IMR-90 (cell line): ENCODE measurements around the gene NR1H4. TPM values are rescaled to one million over a fixed set of nuclear protein-coding genes. Genes with fewer than 3 reads are reported as not detected.

Experiments used
- ATAC-seq: fragments of 200-7000 bp; cut with Tn5 transposase; 2 replicates; pipeline ENCODE4 v1.9.1; 2020; ENCODE audit warnings: low read depth, mild to moderate bottlenecking, moderate library complexity
- BruUV-seq: library from RNA; stranded (reverse); fragments of 400-500 nt; replicated peaks from 2 replicates; lab custom pipeline; 2021; lab: Mats Ljungman, UMichigan
- CTCF ChIA-PET: fragments of 300-600 bp; formaldehyde crosslinking; extraction: SDS; loops from one replicate; lab custom pipeline; 2021; ENCODE audit warnings: antibody characterized with exemption; lab: Yijun Ruan, JAX
- POLR2A ChIA-PET: fragments of 300-600 bp; sonication (Branson Sonifier 250); formaldehyde crosslinking; loops from one replicate; lab custom pipeline; 2022; ENCODE audit warnings: antibody characterized with exemption; ENCODE audit not compliant: unreplicated experiment; lab: Charles Lee
- DNase-seq: peaks from one replicate; pipeline ENCODE4 v3.0.0; 2013
- H2AFZ ChIP-seq: replicated peaks from 2 replicates; pipeline ENCODE3; 2013; ENCODE audit warnings: low read length, mild to moderate bottlenecking; ENCODE audit not compliant: poor library complexity
- H2AK5ac ChIP-seq: 2 replicates; pipeline ENCODE4 v1.6.1; 2013; ENCODE audit warnings: low read depth, low read length, inconsistent platforms
- H2AK9ac ChIP-seq: replicated peaks from 2 replicates; pipeline ENCODE3; 2013; ENCODE audit warnings: mild to moderate bottlenecking, low read depth, low read length, moderate library complexity; ENCODE audit not compliant: poor library complexity
- H2BK120ac ChIP-seq: 2 replicates; pipeline ENCODE4 v1.6.1; 2013; ENCODE audit warnings: low read depth, low read length, inconsistent platforms
- H2BK15ac ChIP-seq: 3 replicates; pipeline ENCODE4 v1.6.1; 2013; ENCODE audit warnings: low read depth, low read length, inconsistent platforms
- H2BK20ac ChIP-seq: 2 replicates; pipeline ENCODE4 v1.6.1; 2013; ENCODE audit warnings: low read depth, mild to moderate bottlenecking, inconsistent platforms, low read length, moderate library complexity
- H2BK5ac ChIP-seq: 2 replicates; pipeline ENCODE4 v1.6.1; 2013; ENCODE audit warnings: mild to moderate bottlenecking, low read depth, low read length, inconsistent platforms; ENCODE audit not compliant: poor library complexity, severe bottlenecking
- H3K14ac ChIP-seq: replicated peaks from 2 replicates; pipeline ENCODE4 v1.6.1; 2013; ENCODE audit warnings: low read depth, low read length, inconsistent platforms
- H3K18ac ChIP-seq: 2 replicates; pipeline ENCODE4 v1.6.1; 2013; ENCODE audit warnings: low read depth, low read length, control low read depth
- H3K23ac ChIP-seq: 2 replicates; pipeline ENCODE4 v1.6.1; 2013; ENCODE audit warnings: low read depth, low read length, inconsistent platforms
- H3K27ac ChIP-seq: 2 replicates; pipeline ENCODE4 v1.5.1; 2013; ENCODE audit warnings: mild to moderate bottlenecking, control low read depth, low read length; ENCODE audit not compliant: insufficient read depth
- H3K27me3 ChIP-seq: 2 replicates; pipeline ENCODE4 v1.6.1; 2013; ENCODE audit warnings: low read length; ENCODE audit not compliant: control insufficient read depth, insufficient read depth
- H3K36me3 ChIP-seq: 2 replicates; pipeline ENCODE4 v1.6.1; 2013; ENCODE audit warnings: low read length, mixed read lengths; ENCODE audit not compliant: control insufficient read depth, insufficient read depth
- H3K4ac ChIP-seq: 2 replicates; pipeline ENCODE4 v1.6.1; 2013; ENCODE audit warnings: low read depth, low read length, inconsistent platforms
- H3K4me1 ChIP-seq: 2 replicates; pipeline ENCODE4 v1.6.1; 2013; ENCODE audit warnings: low read length, mixed read lengths; ENCODE audit not compliant: control insufficient read depth, insufficient read depth
- H3K4me2 ChIP-seq: 2 replicates; pipeline ENCODE4 v1.6.1; 2013; ENCODE audit warnings: low read depth, mild to moderate bottlenecking, control low read depth, low read length, moderate library complexity
- H3K4me3 ChIP-seq: 2 replicates; pipeline ENCODE4 v1.5.1; 2013; ENCODE audit warnings: low read depth, mild to moderate bottlenecking, control low read depth, low read length, moderate library complexity; ENCODE audit not compliant: insufficient read depth
- H3K56ac ChIP-seq: 2 replicates; pipeline ENCODE4 v1.6.1; 2013; ENCODE audit warnings: low read length, inconsistent platforms; ENCODE audit not compliant: insufficient read depth; ENCODE audit errors: extremely low read depth
- H3K79me1 ChIP-seq, 2 experiments: 2 replicates each; pipeline ENCODE4 v1.6.1; 2013; ENCODE audit warnings: low read length in 2 of 2, inconsistent platforms in 1 of 2, low read depth in 1 of 2
- H3K9ac ChIP-seq: 2 replicates; pipeline ENCODE4 v1.6.1; 2013; ENCODE audit warnings: low read depth, low read length, control low read depth
- H3K9me1 ChIP-seq: 2 replicates; pipeline ENCODE4 v1.6.1; 2013; ENCODE audit warnings: low read length, inconsistent platforms; ENCODE audit not compliant: insufficient read depth
- H3K9me3 ChIP-seq: 2 replicates; pipeline ENCODE4 v1.6.1; 2013; ENCODE audit warnings: low read length; ENCODE audit not compliant: control insufficient read depth, insufficient read depth
- H4K20me1 ChIP-seq: 2 replicates; pipeline ENCODE4 v1.6.1; 2013; ENCODE audit warnings: low read length, inconsistent platforms; ENCODE audit not compliant: insufficient read depth
- H4K5ac ChIP-seq: 2 replicates; pipeline ENCODE4 v1.6.1; 2013; ENCODE audit warnings: mild to moderate bottlenecking, low read depth, low read length, control low read depth
- H4K8ac ChIP-seq, 2 experiments: 2 replicates each; pipeline ENCODE4 v1.6.1; 2013; ENCODE audit warnings: low read depth in 2 of 2, low read length in 2 of 2, control low read depth in 1 of 2, inconsistent platforms in 1 of 2
- H4K91ac ChIP-seq: 2 replicates; pipeline ENCODE4 v1.6.1; 2013; ENCODE audit warnings: low read depth, low read length, inconsistent platforms; ENCODE audit not compliant: insufficient read depth
- BHLHE40 ChIP-seq: fragments of 150-350 bp; IDR thresholded peaks from 2 replicates; pipeline ENCODE4 v1.6.1; 2016; ENCODE audit warnings: mild to moderate bottlenecking, low read depth, low read length
- WGBS, 2 experiments: methylation state at CpG; one replicate each; pipeline versions ENCODE4 v1.1.5 to v1.1.7; 2013; ENCODE audit warnings: missing lambda C conversion rate in 2 of 2; ENCODE audit not compliant: insufficient read length in 1 of 2; ENCODE audit errors: extremely low coverage in 2 of 2; 5-methylcytosine and 5-hydroxymethylcytosine counted together
- dilution Hi-C: fragments of 300-500 bp; cut with HindIII; formaldehyde crosslinking; loops from one replicate; pipeline ENCODE4 v1.14.3; 2018; ENCODE audit warnings: low sequenced_read_pairs; ENCODE audit not compliant: unreplicated experiment
- in situ Hi-C: fragments of 300-500 bp; cut with MboI; formaldehyde crosslinking; loops from 3 replicates; pipeline ENCODE4 v1.14.3; 2019; ENCODE audit warnings: low sequenced_read_pairs, inconsistent platforms, mixed read lengths
- intact Hi-C: fragments of 100-400 bp; cut with micrococcal nuclease; formaldehyde crosslinking; loops from 2 replicates; pipeline ENCODE4 v1.10.0; 2022
- polyA plus RNA-seq, 3 experiments: library from polyadenylated mRNA; depleted of rRNA; stranded (reverse); fragments of >200 nt; gene quantifications; 2 replicates each; pipeline ENCODE4 v1.2.3, GENCODE V29; 2012; ENCODE audit warnings: low replicate concordance in 1 of 3
- total RNA-seq: library from RNA; depleted of rRNA; stranded (reverse); fragments of >200 nt; gene quantifications from 2 replicates; pipeline ENCODE4 v1.2.3, GENCODE V29; 2012
- TF ChIP-seq, protein P1 (sequence below): fragments of 150-350 bp; IDR thresholded peaks from 2 replicates; pipeline ENCODE4 v1.6.1; 2017; ENCODE audit warnings: mild to moderate bottlenecking, antibody characterized with exemption, low read length, low read depth
- TF ChIP-seq, protein P2 (sequence below): conservative IDR thresholded peaks from 2 replicates; pipeline ENCODE4 v1.5.1; 2012; ENCODE audit warnings: mild to moderate bottlenecking, low read depth, low read length, improper control_type of control experiment

NR1H4 gene
- total and polyA plus RNA-seq, 2 of the 4 experiments (the other 2 are of a cell fraction): not detected

DNA sequence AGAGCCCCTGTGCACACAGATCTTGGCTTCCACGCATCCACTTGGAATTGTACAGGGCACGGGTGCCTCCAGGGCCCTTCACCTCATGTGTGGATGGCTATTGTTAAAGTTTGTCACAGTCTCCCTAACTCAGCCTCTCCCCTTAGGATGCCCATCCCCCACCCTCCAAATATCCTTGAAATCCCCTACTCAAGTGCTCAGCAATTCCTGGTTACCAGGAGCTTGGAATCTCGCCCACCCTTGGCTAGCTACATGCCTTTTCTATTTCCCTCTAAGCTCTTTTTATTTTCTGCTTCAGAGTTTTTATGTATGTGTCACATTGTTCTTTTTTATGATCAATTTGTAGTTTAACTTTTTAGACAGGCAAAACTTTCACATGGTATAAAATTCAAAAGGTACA lies 13.0 kb upstream of the NR1H4 start:
- in situ Hi-C loops (no loop called here), dilution Hi-C loops (no loop called here), intact Hi-C loops (no loop called here)
- Histone ChIP-seq H3K4me1 (no peaks in the 10 kb centered on the region), H4K5ac (no peak overlapping the region), H3K79me1 (no peaks in the 10 kb centered on the region), H3K18ac (no peak overlapping the region), H3K4me2 (no peak overlapping the region), H2BK20ac (no peak overlapping the region), H3K4ac (no peak overlapping the region), H2BK15ac (no peak overlapping the region), H3K9ac (no peak overlapping the region), H4K20me1 (no peaks in the 10 kb centered on the region), H3K27me3 (no peaks in the 10 kb centered on the region), H3K9me1 (no peaks in the 10 kb centered on the region), H3K14ac (no peak overlapping the region), H4K8ac (no peak overlapping the region), H3K9me3 (no peaks in the 10 kb centered on the region), H3K56ac (no peak overlapping the region), H3K23ac (no peak overlapping the region), H2BK5ac (no peak overlapping the region), H4K91ac (no peak overlapping the region), H2AK9ac (no peak overlapping the region), H2BK120ac (no peak overlapping the region), H3K4me3 (no peak overlapping the region), H3K27ac (no peak overlapping the region), H3K36me3 (no peaks in the 10 kb centered on the region), H2AK5ac (no peak overlapping the region), H2AFZ (no peak overlapping the region)
- CTCF ChIA-PET: no interaction called here
- DNase-seq (no peak), ATAC-seq (no peak)
- POLR2A ChIA-PET: no interaction called here
- no peak for TF ChIP-seq BHLHE40
- TF ChIP-seq, protein P1, sequence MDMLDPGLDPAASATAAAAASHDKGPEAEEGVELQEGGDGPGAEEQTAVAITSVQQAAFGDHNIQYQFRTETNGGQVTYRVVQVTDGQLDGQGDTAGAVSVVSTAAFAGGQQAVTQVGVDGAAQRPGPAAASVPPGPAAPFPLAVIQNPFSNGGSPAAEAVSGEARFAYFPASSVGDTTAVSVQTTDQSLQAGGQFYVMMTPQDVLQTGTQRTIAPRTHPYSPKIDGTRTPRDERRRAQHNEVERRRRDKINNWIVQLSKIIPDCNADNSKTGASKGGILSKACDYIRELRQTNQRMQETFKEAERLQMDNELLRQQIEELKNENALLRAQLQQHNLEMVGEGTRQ: no peak
- TF ChIP-seq, protein P2, sequence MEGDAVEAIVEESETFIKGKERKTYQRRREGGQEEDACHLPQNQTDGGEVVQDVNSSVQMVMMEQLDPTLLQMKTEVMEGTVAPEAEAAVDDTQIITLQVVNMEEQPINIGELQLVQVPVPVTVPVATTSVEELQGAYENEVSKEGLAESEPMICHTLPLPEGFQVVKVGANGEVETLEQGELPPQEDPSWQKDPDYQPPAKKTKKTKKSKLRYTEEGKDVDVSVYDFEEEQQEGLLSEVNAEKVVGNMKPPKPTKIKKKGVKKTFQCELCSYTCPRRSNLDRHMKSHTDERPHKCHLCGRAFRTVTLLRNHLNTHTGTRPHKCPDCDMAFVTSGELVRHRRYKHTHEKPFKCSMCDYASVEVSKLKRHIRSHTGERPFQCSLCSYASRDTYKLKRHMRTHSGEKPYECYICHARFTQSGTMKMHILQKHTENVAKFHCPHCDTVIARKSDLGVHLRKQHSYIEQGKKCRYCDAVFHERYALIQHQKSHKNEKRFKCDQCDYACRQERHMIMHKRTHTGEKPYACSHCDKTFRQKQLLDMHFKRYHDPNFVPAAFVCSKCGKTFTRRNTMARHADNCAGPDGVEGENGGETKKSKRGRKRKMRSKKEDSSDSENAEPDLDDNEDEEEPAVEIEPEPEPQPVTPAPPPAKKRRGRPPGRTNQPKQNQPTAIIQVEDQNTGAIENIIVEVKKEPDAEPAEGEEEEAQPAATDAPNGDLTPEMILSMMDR: no peak
- no CpG with 5 or more reads among the region's 3 CpGs for WGBS, 2 experiments
- BruUV-seq: no TSS peak
